Body of pancreas (tissue), 4 donors: ENCODE results near the gene RANBP3.
"Not testable (repeated sequence)": the region's sequence is repeated elsewhere in the genome, so short reads cannot be mapped to it uniquely, and the experiment has no call there.

Experiments used
- CTCF ChIP-seq, 7 experiments: fragments of 450-650 bp in 4 of 7; fragments of 200-600 bp in 3 of 7; sonication (generic) in 3 of 7; IDR thresholded peaks; one replicate each; pipeline ENCODE4 v1.5.1; 2016 to 2019; ENCODE audit warnings: antibody characterized with exemption in 7 of 7
- POLR2A ChIP-seq, 3 donors: fragments of 450-650 bp; IDR thresholded peaks; one replicate each; pipeline ENCODE4 v1.6.1; 2016; ENCODE audit warnings: antibody characterized with exemption in 3 of 3, mild to moderate bottlenecking in 2 of 3

DNA sequence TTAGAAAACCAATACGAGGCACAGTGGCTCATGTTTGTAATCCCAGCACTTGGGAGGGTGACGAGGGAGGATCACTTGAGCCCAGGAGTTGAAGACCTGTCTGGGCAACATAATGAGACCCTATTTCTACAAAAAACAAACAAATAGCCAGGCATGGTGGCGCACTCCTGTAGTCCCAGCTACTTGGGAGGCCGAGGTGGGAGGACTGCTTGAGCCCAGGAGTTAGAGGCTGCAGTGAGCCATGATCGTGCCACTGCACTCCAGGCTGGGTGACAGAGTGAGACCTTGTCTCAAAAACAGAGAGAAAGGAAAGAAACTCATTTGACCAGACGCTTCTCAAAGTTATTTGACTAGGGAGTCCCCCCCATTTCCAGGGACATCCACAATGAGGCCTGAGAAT lies 14.7 kb downstream of the RANBP3 start:
- TF ChIP-seq CTCF, POLR2A (IDR thresholded peaks at IDR 0.05): not testable (repeated sequence)
